Thyroid gland (tissue), 4 donors: ENCODE data around the gene GK. TPM values are rescaled to one million over a fixed set of nuclear protein-coding genes. Genes with fewer than 3 reads are reported as not detected.

Experiments used
- DNase-seq, 2 donors: peaks; one replicate each; pipeline ENCODE4 v3.0.0-alpha.2; 2019
- H3K27ac ChIP-seq, 3 donors: fragments of 200-600 bp; sonication (generic); 1 replicate in 2 of 3; 2 replicates in 1 of 3; pipeline ENCODE4 v1.5.1; 2016 to 2019; ENCODE audit warnings: mild to moderate bottlenecking in 1 of 3, moderate library complexity in 1 of 3
- H3K27me3 ChIP-seq: fragments of 200-600 bp; sonication (generic); one replicate; pipeline ENCODE4 v1.5.1; 2019
- H3K36me3 ChIP-seq, 2 donors: fragments of 200-600 bp; sonication (generic); one replicate each; pipeline ENCODE4 v1.5.1; 2016 to 2019
- H3K4me1 ChIP-seq, 2 donors: fragments of 200-600 bp; sonication (generic); one replicate each; pipeline ENCODE4 v1.5.1; 2017 to 2019
- H3K4me3 ChIP-seq, 3 donors: fragments of 200-600 bp; sonication (generic); replicated peaks in 1 of 3; 1 replicate in 2 of 3; 2 replicates in 1 of 3; pipeline ENCODE4 v1.5.1; 2016; ENCODE audit warnings: mild to moderate bottlenecking in 1 of 3
- H3K9me3 ChIP-seq: fragments of 200-600 bp; sonication (generic); one replicate; pipeline ENCODE4 v1.5.1; 2017
- POLR2A ChIP-seq, 2 donors: fragments of 450-650 bp; IDR thresholded peaks; one replicate each; pipeline ENCODE4 v1.6.1; 2017; ENCODE audit warnings: antibody characterized with exemption in 2 of 2, mild to moderate bottlenecking in 2 of 2, moderate library complexity in 1 of 2
- WGBS, 2 donors: methylation state at CpG; one replicate each; pipeline ENCODE4 v1.1.5; 2017; 5-methylcytosine and 5-hydroxymethylcytosine counted together
- intact Hi-C: fragments of 100-400 bp; cut with DNase I; formaldehyde crosslinking; loops from one replicate; pipeline ENCODE4 v1.15.1; 2023
- total RNA-seq, 4 donors: library from RNA; depleted of rRNA; stranded (reverse); fragments of >200 nt; gene quantifications; one replicate each; pipeline ENCODE4 v1.2.3, GENCODE V29; 2016
- TF ChIP-seq, protein P1 (sequence below), 6 experiments: fragments of 200-600 bp in 3 of 6; fragments of 450-650 bp in 3 of 6; sonication (generic) in 3 of 6; IDR thresholded peaks; one replicate each; pipeline ENCODE4 v1.5.1; 2016 to 2019; ENCODE audit warnings: antibody characterized with exemption in 6 of 6, mild to moderate bottlenecking in 2 of 6, inconsistent platforms in 1 of 6, moderate library complexity in 1 of 6

Gene GK
- total RNA-seq, 4 donors from 2014 or later, result 4.8 to 10.7 (median 9.3) TPM

- H3K27ac ChIP-seq, result no peak overlapping the region
- TF ChIP-seq, protein P1, sequence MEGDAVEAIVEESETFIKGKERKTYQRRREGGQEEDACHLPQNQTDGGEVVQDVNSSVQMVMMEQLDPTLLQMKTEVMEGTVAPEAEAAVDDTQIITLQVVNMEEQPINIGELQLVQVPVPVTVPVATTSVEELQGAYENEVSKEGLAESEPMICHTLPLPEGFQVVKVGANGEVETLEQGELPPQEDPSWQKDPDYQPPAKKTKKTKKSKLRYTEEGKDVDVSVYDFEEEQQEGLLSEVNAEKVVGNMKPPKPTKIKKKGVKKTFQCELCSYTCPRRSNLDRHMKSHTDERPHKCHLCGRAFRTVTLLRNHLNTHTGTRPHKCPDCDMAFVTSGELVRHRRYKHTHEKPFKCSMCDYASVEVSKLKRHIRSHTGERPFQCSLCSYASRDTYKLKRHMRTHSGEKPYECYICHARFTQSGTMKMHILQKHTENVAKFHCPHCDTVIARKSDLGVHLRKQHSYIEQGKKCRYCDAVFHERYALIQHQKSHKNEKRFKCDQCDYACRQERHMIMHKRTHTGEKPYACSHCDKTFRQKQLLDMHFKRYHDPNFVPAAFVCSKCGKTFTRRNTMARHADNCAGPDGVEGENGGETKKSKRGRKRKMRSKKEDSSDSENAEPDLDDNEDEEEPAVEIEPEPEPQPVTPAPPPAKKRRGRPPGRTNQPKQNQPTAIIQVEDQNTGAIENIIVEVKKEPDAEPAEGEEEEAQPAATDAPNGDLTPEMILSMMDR (IDR thresholded peaks at IDR 0.05), result no peak
- no peak for TF ChIP-seq POLR2A (IDR thresholded peaks at IDR 0.05)
- no peaks in the 10 kb centered on the region for H3K27me3 ChIP-seq
- 67 to 100% methylated on average over 3 of the region's 3 CpGs for WGBS, 2 donors
- H3K4me3 ChIP-seq, result no peak overlapping the region
- intact Hi-C loops, result no loop called here
- no peaks in the 10 kb centered on the region for H3K36me3 ChIP-seq
- no peaks in the 10 kb centered on the region for H3K4me1 ChIP-seq
- no peak for DNase-seq
- no peaks in the 10 kb centered on the region for H3K9me3 ChIP-seq
Measured at GRCh38 chrX:30706216-30706775, 53.1 kb downstream of the GK start.

GRCh38 chrX:30712214-30712613, 59.0 kb downstream of the GK start:
- 94 to 100% methylated on average over 1 of the region's 1 CpG for WGBS, 2 donors
- DNase-seq, result no peak
- no peaks in the 10 kb centered on the region for H3K9me3 ChIP-seq
- H3K36me3 ChIP-seq, result no peaks in the 10 kb centered on the region
- H3K27ac ChIP-seq, result no peak overlapping the region
- H3K4me3 ChIP-seq, result no peak overlapping the region
- no peaks in the 10 kb centered on the region for H3K4me1 ChIP-seq
- no peaks in the 10 kb centered on the region for H3K27me3 ChIP-seq
- TF ChIP-seq, protein P1 (IDR thresholded peaks at IDR 0.05), result no peak
- no peak for TF ChIP-seq POLR2A (IDR thresholded peaks at IDR 0.05)
- intact Hi-C loops, result no loop called here

- 65 to 79% methylated on average over 5 of the region's 5 CpGs for WGBS, 2 donors
- DNase-seq, result peak; percentile 21 to 23
- H3K4me1 ChIP-seq, result no peaks in the 10 kb centered on the region
- intact Hi-C loops, result no loop called here
- H3K9me3 ChIP-seq, result no peaks in the 10 kb centered on the region
- no peak overlapping the region for H3K4me3 ChIP-seq
- H3K36me3 ChIP-seq, result no peaks in the 10 kb centered on the region
- no peak overlapping the region for H3K27ac ChIP-seq
- no peaks in the 10 kb centered on the region for H3K27me3 ChIP-seq
- TF ChIP-seq POLR2A (IDR thresholded peaks at IDR 0.05), result no peak
- TF ChIP-seq, protein P1 (IDR thresholded peaks at IDR 0.05), result peak in 1 of 6 experiments; percentile 17
Measured at GRCh38 chrX:30713061-30713525, 59.9 kb downstream of the GK start.

GRCh38 chrX:30714138-30714537, 60.9 kb downstream of the GK start:
- 100% methylated on average over 1 of the region's 1 CpG for WGBS, 2 donors
- DNase-seq, result no peak
- no peaks in the 10 kb centered on the region for H3K4me1 ChIP-seq
- intact Hi-C loops, result no loop called here
- no peaks in the 10 kb centered on the region for H3K27me3 ChIP-seq
- no peak overlapping the region for H3K4me3 ChIP-seq
- H3K27ac ChIP-seq, result no peak overlapping the region
- H3K9me3 ChIP-seq, result no peaks in the 10 kb centered on the region
- H3K36me3 ChIP-seq, result no peaks in the 10 kb centered on the region
- TF ChIP-seq, protein P1 (IDR thresholded peaks at IDR 0.05), result no peak
- no peak for TF ChIP-seq POLR2A (IDR thresholded peaks at IDR 0.05)

DNA sequence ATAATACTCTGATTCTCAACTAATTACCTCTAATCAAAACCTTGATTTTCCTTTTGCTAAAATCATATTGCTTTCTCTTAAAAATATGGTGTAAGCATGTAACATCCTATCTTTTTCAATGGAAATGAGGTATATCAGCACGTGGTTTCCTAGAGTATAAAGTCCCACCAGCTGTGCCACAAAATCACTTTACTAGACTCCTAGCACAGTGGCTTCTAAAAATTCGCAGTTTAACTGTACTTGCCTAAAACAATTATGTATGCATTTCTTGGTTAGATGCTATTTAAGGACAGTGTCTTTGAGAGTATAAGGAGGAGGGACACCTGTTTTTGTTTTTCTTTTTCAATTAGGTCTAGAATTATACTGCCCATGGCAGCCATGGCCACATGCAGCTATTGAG, 62.8 kb downstream of the GK start:
- DNase-seq, result no peak
- Histone ChIP-seq H3K36me3 (no peaks in the 10 kb centered on the region), H3K9me3 (no peaks in the 10 kb centered on the region), H3K4me1 (no peaks in the 10 kb centered on the region), H3K27ac (no peak overlapping the region), H3K27me3 (no peaks in the 10 kb centered on the region), H3K4me3 (no peak overlapping the region)
- WGBS, 2 donors, result 92 to 95% methylated on average over 2 of the region's 2 CpGs
- TF ChIP-seq POLR2A (IDR thresholded peaks at IDR 0.05), result no peak
- TF ChIP-seq, protein P1 (IDR thresholded peaks at IDR 0.05), result no peak
- intact Hi-C loops, result no loop called here
